DOHH2 (cell line): ENCODE results near the gene FGD4.

Source experiments
- EZH2phosphoT487 ChIP-seq: fragments of 200-600 bp; sonication (generic); IDR thresholded peaks from 2 replicates; pipeline ENCODE4 v1.6.1; 2017; ENCODE audit warnings: borderline replicate concordance, mild to moderate bottlenecking, antibody characterized with exemption, low read length, moderate library complexity, mixed read lengths
- TF ChIP-seq, protein P1 (sequence below): fragments of 200-600 bp; sonication (generic); IDR thresholded peaks from one replicate; pipeline ENCODE4 v1.5.1; 2014; ENCODE audit warnings: antibody characterized with exemption, mild to moderate bottlenecking, low read depth, low read length; ENCODE audit not compliant: poor library complexity, severe bottlenecking

DNA sequence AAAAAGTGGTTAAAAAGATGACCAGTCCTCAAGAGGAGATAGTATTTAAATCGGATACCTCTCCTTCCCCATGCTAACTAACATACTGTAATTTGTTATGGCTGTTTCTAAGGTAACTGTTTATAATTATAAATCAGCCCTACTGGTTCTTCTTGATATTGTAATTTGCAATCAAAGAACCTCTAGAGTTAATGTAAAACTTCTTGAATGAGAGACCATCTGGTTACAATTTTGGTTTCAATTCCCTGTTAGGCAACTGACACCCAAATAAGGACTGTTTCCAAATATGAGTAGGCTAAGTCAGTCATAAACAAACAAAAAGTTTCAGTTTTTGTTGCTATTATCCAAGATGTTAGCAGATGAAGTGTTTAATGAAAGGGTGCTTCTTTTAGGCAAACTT lies 159.5 kb downstream of the FGD4 start:
- TF ChIP-seq, protein P1, sequence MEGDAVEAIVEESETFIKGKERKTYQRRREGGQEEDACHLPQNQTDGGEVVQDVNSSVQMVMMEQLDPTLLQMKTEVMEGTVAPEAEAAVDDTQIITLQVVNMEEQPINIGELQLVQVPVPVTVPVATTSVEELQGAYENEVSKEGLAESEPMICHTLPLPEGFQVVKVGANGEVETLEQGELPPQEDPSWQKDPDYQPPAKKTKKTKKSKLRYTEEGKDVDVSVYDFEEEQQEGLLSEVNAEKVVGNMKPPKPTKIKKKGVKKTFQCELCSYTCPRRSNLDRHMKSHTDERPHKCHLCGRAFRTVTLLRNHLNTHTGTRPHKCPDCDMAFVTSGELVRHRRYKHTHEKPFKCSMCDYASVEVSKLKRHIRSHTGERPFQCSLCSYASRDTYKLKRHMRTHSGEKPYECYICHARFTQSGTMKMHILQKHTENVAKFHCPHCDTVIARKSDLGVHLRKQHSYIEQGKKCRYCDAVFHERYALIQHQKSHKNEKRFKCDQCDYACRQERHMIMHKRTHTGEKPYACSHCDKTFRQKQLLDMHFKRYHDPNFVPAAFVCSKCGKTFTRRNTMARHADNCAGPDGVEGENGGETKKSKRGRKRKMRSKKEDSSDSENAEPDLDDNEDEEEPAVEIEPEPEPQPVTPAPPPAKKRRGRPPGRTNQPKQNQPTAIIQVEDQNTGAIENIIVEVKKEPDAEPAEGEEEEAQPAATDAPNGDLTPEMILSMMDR, result no peak
- TF ChIP-seq EZH2phosphoT487, result no peak
